Activated CD4-positive, alpha-beta T cell treated with anti-CD3 and anti-CD28 coated beads, Interleukin-2, amount 10 ng/mL, durations not matched to agents 24 days and 14 days (primary cell): ENCODE measurements around the gene FSTL1. TPM values are rescaled to one million over a fixed set of nuclear protein-coding genes. Genes with fewer than 3 reads are reported as not detected.

Experiments
- DNase-seq: peaks from one replicate; pipeline ENCODE4 v3.0.0; 2022
- H3K27ac Mint-ChIP-seq: one replicate; pipeline ENCODE4 v1.8.0; 2022; ENCODE audit warnings: mild to moderate bottlenecking, mixed read lengths
- H3K27me3 Mint-ChIP-seq: one replicate; pipeline ENCODE4 v1.8.0; 2022; ENCODE audit warnings: mixed read lengths
- H3K36me3 Mint-ChIP-seq: one replicate; pipeline ENCODE4 v1.8.0; 2022; ENCODE audit warnings: low read depth, mild to moderate bottlenecking, mixed read lengths
- H3K4me1 Mint-ChIP-seq: one replicate; pipeline ENCODE4 v1.8.0; 2021; ENCODE audit warnings: mixed read lengths
- H3K4me3 Mint-ChIP-seq: one replicate; pipeline ENCODE4 v1.8.0; 2022; ENCODE audit warnings: mild to moderate bottlenecking, moderate library complexity, mixed read lengths
- H3K9me3 Mint-ChIP-seq: one replicate; pipeline ENCODE4 v1.8.0; 2021; ENCODE audit warnings: mixed read lengths
- intact Hi-C: fragments of 100-400 bp; cut with micrococcal nuclease; formaldehyde crosslinking; loops from one replicate; pipeline ENCODE4 v1.15.1; 2023
- total RNA-seq: library from RNA; stranded (reverse); gene quantifications from 2 replicates; pipeline ENCODE4 v1.2.3, GENCODE V29; 2022

Gene FSTL1
- total RNA-seq, 1 donor from 2014 or later = 0.26 TPM

DNA sequence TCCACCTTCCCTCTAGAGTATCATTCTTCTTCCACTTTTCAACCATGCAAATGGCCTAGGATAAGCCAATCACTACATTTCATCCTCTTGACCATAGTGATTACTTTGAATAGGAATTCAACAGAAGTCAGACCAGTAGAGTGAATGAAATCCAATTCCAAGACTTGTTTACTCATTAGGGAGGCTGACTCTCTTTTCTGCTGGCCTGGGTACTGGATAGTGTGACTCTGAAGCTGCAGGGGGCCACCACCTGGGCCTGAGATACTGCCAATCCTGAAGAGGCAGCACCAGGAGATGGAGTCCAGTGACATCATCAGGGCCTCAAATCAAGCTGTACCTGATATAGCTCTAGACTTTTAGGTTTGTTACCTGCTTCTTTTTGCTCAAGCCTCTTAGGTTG lies 7.0 kb upstream of the FSTL1 start:
- Mint-ChIP-seq H3K27me3 (peaks cover 19% of the 10 kb centered on the region), H3K4me1 (peaks cover 3% of the 10 kb centered on the region), H3K27ac (no peak overlapping the region), H3K36me3 (no peaks in the 10 kb centered on the region), H3K4me3 (no peak overlapping the region), H3K9me3 (no peaks in the 10 kb centered on the region)
- intact Hi-C loops = no loop called here
- DNase-seq = no peak

DNA sequence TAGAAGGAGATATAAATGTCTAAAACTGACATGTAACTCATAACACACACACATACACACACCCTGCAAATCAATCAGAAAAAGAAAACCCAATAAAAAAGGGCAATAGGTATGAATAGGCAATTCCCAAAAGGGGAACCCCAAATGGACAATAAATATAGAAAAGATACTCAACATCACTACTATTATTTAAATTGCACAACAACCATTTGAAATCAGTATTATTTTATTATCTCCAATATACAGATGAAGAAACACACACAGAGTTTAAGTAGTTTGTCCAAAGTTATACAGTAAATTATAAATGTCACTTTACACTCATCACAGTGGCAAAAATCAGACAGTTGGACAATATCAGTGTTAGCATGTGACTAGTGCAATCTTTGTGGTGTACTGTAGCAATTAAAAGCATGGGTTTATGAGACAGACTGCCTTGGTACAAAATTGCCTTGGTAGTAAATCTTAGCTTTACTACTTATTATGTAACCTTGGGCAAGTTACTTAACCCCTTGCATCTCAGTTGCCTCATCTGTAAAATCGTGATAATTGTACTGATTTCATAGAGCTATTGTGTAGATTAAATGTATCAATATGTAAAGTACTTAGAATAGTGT lies 3.4 kb upstream of the FSTL1 start:
- H3K4me3 Mint-ChIP-seq = no peak overlapping the region
- DNase-seq = no peak
- intact Hi-C loops = no loop called here

DNA sequence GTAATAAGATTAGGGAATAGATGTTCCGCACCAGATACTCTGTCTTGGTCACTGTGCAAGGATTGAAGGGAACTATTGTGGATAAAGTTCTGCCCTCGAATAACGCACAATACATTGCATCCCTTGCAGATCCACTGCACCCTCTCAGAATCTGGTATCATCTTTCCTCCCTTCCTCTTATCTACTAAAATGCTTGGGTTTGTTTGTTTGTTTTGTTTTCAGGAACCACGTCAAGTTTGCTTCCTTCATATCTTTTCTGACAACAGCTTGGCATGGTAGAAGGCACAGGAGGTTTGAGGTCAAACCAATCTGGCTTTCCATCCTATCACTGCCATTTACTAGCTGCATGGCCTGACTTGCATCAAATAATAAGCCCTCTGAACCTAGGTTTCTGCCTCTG lies 2.0 kb upstream of the FSTL1 start:
- Mint-ChIP-seq H3K27me3 (peaks cover 45% of the 10 kb centered on the region), H3K4me1 (peaks cover 7% of the 10 kb centered on the region), H3K9me3 (no peaks in the 10 kb centered on the region), H3K4me3 (no peak overlapping the region), H3K36me3 (no peaks in the 10 kb centered on the region), H3K27ac (no peak overlapping the region)
- intact Hi-C loops = no loop called here
- DNase-seq = no peak

More for the DNA sequence above, 3.4 kb upstream of the FSTL1 start:
- Mint-ChIP-seq H3K27me3 (peaks cover 40% of the 10 kb centered on the region), H3K9me3 (no peaks in the 10 kb centered on the region), H3K4me1 (peaks cover 7% of the 10 kb centered on the region), H3K36me3 (no peaks in the 10 kb centered on the region), H3K27ac (no peak overlapping the region)

GRCh38 chr3:120451806-120452205 lies 1.0 kb upstream of the FSTL1 start:
- Mint-ChIP-seq H3K4me3 (peak overlapping the region; percentile 63), H3K9me3 (no peaks in the 10 kb centered on the region), H3K4me1 (peaks cover 7% of the 10 kb centered on the region), H3K27ac (no peak overlapping the region), H3K27me3 (peaks cover 52% of the 10 kb centered on the region), H3K36me3 (no peaks in the 10 kb centered on the region)
- DNase-seq = no peak
- intact Hi-C loops = no loop called here

DNA sequence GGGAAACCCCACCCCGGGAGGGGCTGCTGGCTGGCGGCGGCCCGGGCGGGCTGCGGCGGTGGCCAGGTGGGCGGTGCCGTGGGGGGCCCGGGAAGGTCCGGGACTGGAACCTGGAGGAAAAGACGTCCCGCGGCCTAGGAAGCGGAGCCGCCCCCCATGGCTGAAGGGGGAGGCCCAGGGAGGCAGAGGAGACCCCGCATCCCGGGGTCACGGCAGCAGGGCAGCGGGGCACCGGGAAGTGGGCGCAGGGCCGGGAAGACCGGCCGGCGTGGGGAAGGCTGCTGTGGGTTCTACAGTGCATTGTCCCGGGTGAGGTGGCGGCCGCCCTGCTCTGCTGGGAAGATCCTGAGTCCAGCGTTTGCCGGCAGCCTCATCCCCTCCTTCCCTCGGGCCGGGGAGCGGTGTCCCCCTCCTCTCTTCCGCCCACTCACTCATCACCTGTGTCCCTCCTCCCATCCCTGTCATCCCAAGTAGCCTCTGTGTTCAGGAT lies 525 bp upstream of the FSTL1 start:
- Mint-ChIP-seq H3K9me3 (no peaks in the 10 kb centered on the region), H3K27ac (no peak overlapping the region), H3K27me3 (peaks cover 57% of the 10 kb centered on the region), H3K4me3 (peak overlapping the region; percentile 63), H3K4me1 (peaks cover 7% of the 10 kb centered on the region), H3K36me3 (no peaks in the 10 kb centered on the region)
- intact Hi-C loops = no loop called here
- DNase-seq = no peak

GRCh38 chr3:120449701-120450599 lies 842 bp downstream of the FSTL1 start:
- Mint-ChIP-seq H3K36me3 (no peaks in the 10 kb centered on the region), H3K4me3 (peak overlapping the region; percentile 84), H3K27me3 (peaks cover 66% of the 10 kb centered on the region), H3K9me3 (no peaks in the 10 kb centered on the region), H3K4me1 (peaks cover 7% of the 10 kb centered on the region), H3K27ac (no peak overlapping the region)
- DNase-seq = peak; percentile 60
- intact Hi-C loops = no loop called here

GRCh38 chr3:120449251-120449650 lies 1.5 kb downstream of the FSTL1 start:
- no peaks in the 10 kb centered on the region for H3K36me3 Mint-ChIP-seq
- H3K27ac Mint-ChIP-seq = no peak overlapping the region

DNA sequence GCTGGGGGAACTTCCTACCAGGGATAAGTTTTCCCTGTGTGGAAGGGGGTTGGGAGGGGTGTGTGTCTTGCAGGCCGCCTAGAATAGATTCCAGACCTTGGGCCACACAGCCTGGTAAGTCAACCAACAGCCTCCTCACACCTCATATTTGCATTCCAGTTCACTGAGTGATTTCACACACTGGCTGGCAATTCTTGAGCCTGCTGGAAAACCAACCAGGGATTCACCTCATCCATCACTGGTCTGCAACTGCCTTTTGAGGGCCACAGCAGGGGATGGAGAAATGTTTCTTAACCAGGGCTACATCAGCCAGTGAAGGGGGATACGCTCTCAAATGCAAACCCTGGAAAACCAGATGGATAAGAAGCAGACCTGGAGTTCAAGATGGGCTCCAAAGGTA lies 2.0 kb downstream of the FSTL1 start:
- Mint-ChIP-seq H3K27me3 (peaks cover 64% of the 10 kb centered on the region), H3K36me3 (no peaks in the 10 kb centered on the region), H3K4me3 (no peak overlapping the region), H3K4me1 (peaks cover 7% of the 10 kb centered on the region), H3K9me3 (no peaks in the 10 kb centered on the region), H3K27ac (no peak overlapping the region)
- DNase-seq = no peak
- intact Hi-C loops = no loop called here

More at GRCh38 chr3:120449251-120449650, 1.5 kb downstream of the FSTL1 start:
- intact Hi-C loops = no loop called here
- no peak for DNase-seq
- Mint-ChIP-seq H3K4me3 (no peak overlapping the region), H3K4me1 (peaks cover 7% of the 10 kb centered on the region), H3K27me3 (peaks cover 67% of the 10 kb centered on the region), H3K9me3 (no peaks in the 10 kb centered on the region)

- H3K4me3 Mint-ChIP-seq = no peak overlapping the region
- H3K4me1 Mint-ChIP-seq = peaks cover 7% of the 10 kb centered on the region
- peaks cover 52% of the 10 kb centered on the region for H3K27me3 Mint-ChIP-seq
- H3K27ac Mint-ChIP-seq = no peak overlapping the region
- H3K36me3 Mint-ChIP-seq = no peaks in the 10 kb centered on the region
- no peak for DNase-seq
- intact Hi-C loops = no loop called here
- H3K9me3 Mint-ChIP-seq = no peaks in the 10 kb centered on the region
Measured at GRCh38 chr3:120446891-120447668, 3.7 kb downstream of the FSTL1 start.

DNA sequence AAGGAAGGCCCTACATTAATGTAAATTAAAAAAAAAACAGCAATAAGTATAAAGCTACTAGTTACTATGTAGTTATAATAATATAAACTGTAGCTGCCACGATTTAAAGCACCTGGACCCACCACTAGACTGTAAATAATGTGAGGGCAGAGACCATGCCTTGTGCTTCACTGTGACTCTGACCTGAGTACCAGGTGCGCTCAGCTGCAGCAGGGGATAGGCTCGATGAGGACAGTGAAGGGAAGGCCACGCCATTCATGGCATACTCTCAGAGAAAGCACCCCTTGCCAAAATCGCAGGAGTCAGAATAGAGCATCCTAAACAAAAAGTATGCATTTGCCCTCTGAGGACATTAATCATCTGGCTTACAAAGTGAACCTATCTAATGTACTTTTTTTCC lies 5.1 kb downstream of the FSTL1 start:
- H3K27ac Mint-ChIP-seq = no peak overlapping the region
- no peaks in the 10 kb centered on the region for H3K36me3 Mint-ChIP-seq
- intact Hi-C loops = no loop called here
- no peak overlapping the region for H3K4me3 Mint-ChIP-seq
- no peaks in the 10 kb centered on the region for H3K9me3 Mint-ChIP-seq
- DNase-seq = no peak
- H3K27me3 Mint-ChIP-seq = peaks cover 46% of the 10 kb centered on the region
- peaks cover 7% of the 10 kb centered on the region for H3K4me1 Mint-ChIP-seq

DNA sequence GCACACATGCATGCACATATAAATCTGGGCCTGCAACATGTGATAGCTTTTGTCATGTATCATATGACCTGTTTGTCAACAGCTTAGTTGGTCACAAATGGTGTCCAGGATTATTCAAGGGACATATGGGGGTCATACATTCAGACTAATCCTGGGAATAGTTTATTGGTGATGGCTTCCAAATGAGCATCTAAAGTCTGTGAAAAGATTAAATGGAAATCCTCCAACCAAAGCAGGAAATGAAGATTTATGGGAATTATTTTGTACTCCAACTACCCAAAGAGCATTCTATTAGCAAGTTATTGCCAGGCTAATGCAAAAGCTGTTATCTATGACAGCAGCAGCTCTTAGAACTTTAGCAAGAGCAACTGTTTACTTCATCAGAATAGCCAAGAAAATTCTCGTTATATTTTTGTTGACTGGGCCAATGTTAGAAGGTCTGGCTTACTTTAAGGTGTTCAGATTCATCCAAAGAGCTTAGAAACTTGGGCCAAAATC lies 7.1 kb downstream of the FSTL1 start:
- intact Hi-C loops = no loop called here
- Mint-ChIP-seq H3K27me3 (peaks cover 29% of the 10 kb centered on the region), H3K4me1 (no peaks in the 10 kb centered on the region), H3K27ac (no peak overlapping the region), H3K4me3 (no peak overlapping the region), H3K36me3 (no peaks in the 10 kb centered on the region), H3K9me3 (no peaks in the 10 kb centered on the region)
- no peak for DNase-seq

DNA sequence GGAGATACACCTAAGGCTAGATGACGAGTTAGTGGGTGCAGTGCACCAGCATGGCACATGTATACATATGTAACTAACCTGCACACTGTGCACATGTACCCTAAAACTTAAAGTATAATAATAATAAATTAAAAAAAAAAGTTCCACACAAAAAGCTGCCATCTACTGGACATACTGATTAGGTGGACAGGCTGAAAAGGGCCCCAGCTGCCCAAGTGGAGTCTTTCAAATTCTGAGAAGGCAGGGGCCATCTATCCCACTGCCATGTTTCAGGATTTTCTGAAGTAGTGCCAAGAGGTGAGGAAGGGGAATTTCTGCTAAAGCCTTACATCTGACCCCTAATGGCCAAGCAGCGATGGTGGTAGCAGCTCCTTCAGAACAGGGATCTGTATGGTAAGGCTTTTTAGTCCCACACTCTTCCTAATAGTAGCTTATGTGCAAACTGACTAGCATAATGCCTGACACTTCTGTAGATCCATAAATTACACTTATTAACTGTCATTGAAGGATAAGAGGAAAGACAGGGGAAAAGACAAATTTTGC lies 7.7 kb downstream of the FSTL1 start:
- Mint-ChIP-seq H3K27me3 (peaks cover 26% of the 10 kb centered on the region), H3K27ac (no peak overlapping the region), H3K4me3 (no peak overlapping the region), H3K4me1 (no peaks in the 10 kb centered on the region), H3K9me3 (no peaks in the 10 kb centered on the region), H3K36me3 (no peaks in the 10 kb centered on the region)
- intact Hi-C loops = no loop called here
- DNase-seq = no peak

DNA sequence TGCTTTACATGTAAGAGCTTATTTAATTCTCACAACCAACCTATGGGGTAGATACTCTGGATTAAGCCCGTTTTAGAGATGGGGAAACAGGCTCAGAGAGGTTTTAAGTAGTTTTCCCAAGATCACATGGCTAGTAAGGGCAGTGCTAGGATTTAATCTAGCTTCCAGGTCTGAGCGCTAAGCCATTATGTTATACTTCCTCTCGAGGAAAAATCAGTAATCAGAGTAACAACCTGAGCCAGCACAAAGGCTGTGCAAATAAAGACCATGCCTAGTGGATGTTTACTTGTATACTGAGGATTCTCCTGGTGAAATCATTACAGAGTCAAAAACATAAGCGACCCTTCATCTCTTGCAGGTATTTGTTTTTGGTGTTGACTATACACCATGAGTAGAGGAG lies 9.0 kb downstream of the FSTL1 start:
- H3K4me3 Mint-ChIP-seq = no peak overlapping the region
- no peaks in the 10 kb centered on the region for H3K9me3 Mint-ChIP-seq
- no peak overlapping the region for H3K27ac Mint-ChIP-seq
- intact Hi-C loops = no loop called here
- H3K4me1 Mint-ChIP-seq = no peaks in the 10 kb centered on the region
- no peak for DNase-seq
- H3K27me3 Mint-ChIP-seq = peaks cover 18% of the 10 kb centered on the region
- H3K36me3 Mint-ChIP-seq = no peaks in the 10 kb centered on the region
